OCI-LY1 (cell line): ENCODE results near the gene MAP7.

Experiments
- CTCF ChIP-seq: fragments of 200-600 bp; sonication (generic), shearing (Covaris generic); IDR thresholded peaks from 2 replicates; pipeline ENCODE4 v1.5.1; 2017; ENCODE audit warnings: mild to moderate bottlenecking, antibody characterized with exemption, low read length, moderate library complexity, mixed read lengths
- EZH2 ChIP-seq: fragments of 200-600 bp; sonication (generic), shearing (Covaris generic); IDR thresholded peaks from 2 replicates; pipeline ENCODE4 v1.8.0; 2017; ENCODE audit warnings: borderline replicate concordance, mixed run types, mild to moderate bottlenecking, antibody characterized with exemption, low read length, moderate library complexity, mixed read lengths

DNA sequence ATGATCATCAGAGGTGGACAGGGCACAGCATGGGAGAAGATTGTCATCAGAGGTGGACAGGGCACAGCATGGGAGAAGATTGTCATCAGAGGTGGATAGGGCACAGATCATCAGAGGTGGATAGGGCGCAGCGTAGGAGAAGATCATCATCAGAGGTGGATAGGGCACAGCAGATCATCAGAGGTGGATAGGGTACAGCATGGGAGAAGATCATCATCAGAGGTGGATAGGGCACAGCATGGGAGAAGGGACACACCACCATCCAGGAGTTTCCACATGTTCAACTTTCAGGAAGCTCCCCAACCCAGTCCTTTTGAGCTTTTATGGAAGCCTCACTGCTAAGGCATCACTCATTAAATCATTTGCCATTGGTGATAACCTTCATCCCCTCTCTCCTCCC lies 104.1 kb downstream of the MAP7 start:
- no peak for TF ChIP-seq CTCF
- no peak for TF ChIP-seq EZH2
